Measurements from ENCODE around the gene CCDC149.

The CCDC149 gene

DNA sequence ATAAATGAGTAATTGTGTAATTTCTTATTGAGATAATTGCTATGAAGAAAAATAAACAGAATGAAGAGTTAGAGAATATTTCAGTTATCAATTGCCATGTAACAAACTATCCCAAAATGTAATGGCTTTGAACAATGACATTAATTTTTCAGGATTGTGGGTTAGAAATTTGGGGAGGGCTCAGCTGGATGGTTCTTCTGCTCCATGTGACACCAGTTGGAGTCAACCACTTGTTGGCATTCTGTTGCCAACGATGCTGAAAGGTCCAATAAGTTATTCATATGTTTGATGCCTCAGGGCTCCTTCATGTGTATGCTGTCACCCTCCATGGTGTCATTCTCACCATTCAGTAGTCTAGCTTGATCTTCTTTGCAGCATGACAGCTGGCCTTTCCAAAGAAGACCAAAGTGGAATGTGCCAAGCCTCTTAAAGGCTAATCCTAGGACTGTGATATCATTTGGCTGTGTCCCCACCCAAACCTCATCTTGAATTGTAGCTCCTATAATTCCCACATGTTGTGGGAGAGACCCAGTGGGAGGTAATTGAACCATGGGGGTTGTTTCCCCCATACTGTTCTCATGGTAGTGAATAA, 20.9 kb upstream of the CCDC149 start:
- Histone ChIP-seq H3K36me3 (ENCODE audit: control insufficient read depth in 2 of 2, insufficient read depth in 2 of 2, low read length in 2 of 2) (no peaks in the 10 kb centered on the region), H3K9me3 (ENCODE audit: control insufficient read depth in 2 of 2, low read length in 2 of 2) (peaks cover 7 to 16% of the 10 kb centered on the region in 2 donors), H3K9ac (ENCODE audit: low read length in 2 of 2) (no peak overlapping the region)

DNA sequence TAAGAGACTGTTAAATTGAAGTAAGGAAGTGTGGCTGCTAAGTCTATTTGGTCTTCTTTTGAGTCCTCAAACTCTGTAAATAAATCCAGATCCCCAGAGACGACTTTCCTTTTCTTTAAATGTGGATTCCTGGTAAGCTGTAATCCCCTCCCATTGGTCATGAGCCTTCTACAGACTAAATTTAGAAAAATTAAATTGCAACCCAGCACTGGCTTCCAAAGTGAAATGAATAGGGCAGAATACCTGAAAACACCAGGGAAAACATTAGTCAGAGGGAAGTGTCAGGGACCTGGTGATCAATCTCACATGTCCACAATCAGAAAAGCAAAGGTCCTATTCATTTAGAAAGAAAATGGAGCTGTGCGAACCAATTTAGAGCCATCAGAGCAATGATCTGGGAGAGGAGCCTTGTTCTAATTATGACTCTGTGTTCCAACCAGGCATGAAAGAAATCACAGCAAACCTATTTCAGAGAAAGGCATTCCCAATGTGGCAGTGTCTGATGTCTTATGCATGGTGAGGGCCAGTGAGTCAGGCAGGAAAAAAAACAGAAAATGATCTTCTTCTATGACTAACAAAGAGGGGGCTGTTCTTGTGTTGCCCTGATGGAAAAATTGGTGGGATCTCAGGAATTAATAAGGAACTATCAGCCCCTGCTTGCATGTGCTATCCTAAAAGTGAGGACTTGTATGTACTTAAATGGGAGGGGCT, 19.8 kb upstream of the CCDC149 start:
- Histone ChIP-seq H3K9ac (ENCODE audit: low read length in 2 of 2) (no peak overlapping the region), H3K4me3 (ENCODE audit: low read length in 2 of 2) (no peak overlapping the region), H3K27ac (ENCODE audit: low read length) (no peak overlapping the region), H3K36me3 (ENCODE audit: control insufficient read depth in 2 of 2, insufficient read depth in 2 of 2, low read length in 2 of 2) (no peaks in the 10 kb centered on the region), H3K4me1 (ENCODE audit: control insufficient read depth, insufficient read depth, low read length) (peaks cover 3% of the 10 kb centered on the region), H3K9me3 (ENCODE audit: control insufficient read depth in 2 of 2, low read length in 2 of 2) (peaks cover 7 to 15% of the 10 kb centered on the region in 2 donors), H3K27me3 (ENCODE audit: control insufficient read depth in 1 of 2, insufficient read depth in 2 of 2, low read length in 2 of 2) (no peaks in the 10 kb centered on the region)

More for the DNA sequence above, 20.9 kb upstream of the CCDC149 start:
- Histone ChIP-seq H3K4me3 (ENCODE audit: low read length in 2 of 2) (no peak overlapping the region), H3K27ac (ENCODE audit: low read length) (no peak overlapping the region), H3K27me3 (ENCODE audit: control insufficient read depth in 1 of 2, insufficient read depth in 2 of 2, low read length in 2 of 2) (no peaks in the 10 kb centered on the region), H3K4me1 (ENCODE audit: control insufficient read depth, insufficient read depth, low read length) (peaks cover 3% of the 10 kb centered on the region)

DNA sequence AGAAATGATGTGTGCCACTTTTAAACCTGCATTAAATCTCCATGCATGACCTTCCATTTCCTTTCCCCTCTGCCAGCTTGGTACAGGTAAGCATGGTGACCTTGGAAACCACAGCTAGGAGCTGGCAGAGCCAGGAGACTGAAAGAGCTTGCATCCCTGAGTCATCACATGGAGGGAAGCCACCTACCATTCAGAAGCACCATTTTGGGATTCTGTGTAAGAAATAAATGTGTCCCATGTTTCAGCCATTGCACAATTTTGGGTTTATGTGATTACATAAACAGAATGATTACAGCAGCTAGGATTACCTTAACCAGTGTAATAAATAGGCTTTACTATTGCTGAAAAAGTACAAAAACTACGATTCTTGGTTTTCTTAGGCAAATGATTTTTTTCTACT, 17.3 kb upstream of the CCDC149 start:
- Histone ChIP-seq H3K27me3 (ENCODE audit: control insufficient read depth in 1 of 2, insufficient read depth in 2 of 2, low read length in 2 of 2) (no peaks in the 10 kb centered on the region), H3K36me3 (ENCODE audit: control insufficient read depth in 2 of 2, insufficient read depth in 2 of 2, low read length in 2 of 2) (no peaks in the 10 kb centered on the region), H3K4me3 (ENCODE audit: low read length in 2 of 2) (no peak overlapping the region), H3K27ac (ENCODE audit: low read length) (no peak overlapping the region), H3K9me3 (ENCODE audit: control insufficient read depth in 2 of 2, low read length in 2 of 2) (peaks cover 7 to 10% of the 10 kb centered on the region in 2 donors), H3K9ac (ENCODE audit: low read length in 2 of 2) (no peak overlapping the region), H3K4me1 (ENCODE audit: control insufficient read depth, insufficient read depth, low read length) (peaks cover 3% of the 10 kb centered on the region)

DNA sequence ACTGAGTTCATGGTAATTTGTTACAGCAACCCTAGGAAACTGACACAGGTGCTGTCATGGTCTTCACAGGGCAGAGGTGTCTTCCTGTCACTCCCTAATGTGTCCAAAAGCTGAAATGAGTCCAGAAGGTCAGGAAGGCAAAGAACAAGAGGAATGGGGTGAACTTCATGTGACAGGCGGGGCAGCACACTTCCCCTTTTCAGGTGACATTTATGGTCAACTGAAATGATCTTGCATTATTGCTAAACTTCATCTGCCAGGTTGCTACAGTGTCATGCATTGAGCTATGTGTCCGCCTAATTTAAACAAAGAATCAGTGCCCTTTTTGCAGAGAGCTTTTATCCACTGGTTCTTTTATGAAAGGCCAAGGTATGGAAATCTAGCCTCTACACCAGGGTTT, 15.9 kb upstream of the CCDC149 start:
- H3K27ac ChIP-seq (ENCODE audit: low read length), result no peak overlapping the region
- H3K36me3 ChIP-seq (ENCODE audit: control insufficient read depth in 2 of 2, insufficient read depth in 2 of 2, low read length in 2 of 2), result no peaks in the 10 kb centered on the region
- peaks cover 3% of the 10 kb centered on the region for H3K4me1 ChIP-seq (ENCODE audit: control insufficient read depth, insufficient read depth, low read length)
- no peaks in the 10 kb centered on the region for H3K27me3 ChIP-seq (ENCODE audit: control insufficient read depth in 1 of 2, insufficient read depth in 2 of 2, low read length in 2 of 2)
- H3K9me3 ChIP-seq (ENCODE audit: control insufficient read depth in 2 of 2, low read length in 2 of 2), result peaks cover 2% of the 10 kb centered on the region in 2 donors
- H3K4me3 ChIP-seq (ENCODE audit: low read length in 2 of 2), result no peak overlapping the region
- H3K9ac ChIP-seq (ENCODE audit: low read length in 2 of 2), result no peak overlapping the region

DNA sequence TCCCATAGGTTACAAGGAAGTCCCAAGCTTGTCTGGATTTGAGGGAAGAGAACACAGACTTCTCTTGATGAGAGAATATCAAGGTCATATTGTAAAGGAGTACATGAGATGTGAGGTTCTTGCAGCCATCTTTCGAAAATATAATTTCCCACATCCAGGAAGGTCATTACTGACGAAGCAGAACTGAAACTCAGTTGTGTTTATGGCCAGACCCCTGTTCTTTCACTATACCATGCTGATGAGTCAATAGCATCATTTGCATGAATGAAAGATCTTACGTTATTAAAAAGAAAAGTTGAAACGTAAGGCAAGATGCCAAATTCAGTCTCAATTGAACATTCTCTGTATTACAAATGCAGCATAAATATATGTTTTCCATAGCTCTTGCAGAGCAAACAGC, 14.2 kb upstream of the CCDC149 start:
- Histone ChIP-seq H3K36me3 (ENCODE audit: control insufficient read depth in 2 of 2, insufficient read depth in 2 of 2, low read length in 2 of 2) (no peaks in the 10 kb centered on the region), H3K4me1 (ENCODE audit: control insufficient read depth, insufficient read depth, low read length) (peaks cover 3% of the 10 kb centered on the region), H3K27me3 (ENCODE audit: control insufficient read depth in 1 of 2, insufficient read depth in 2 of 2, low read length in 2 of 2) (no peaks in the 10 kb centered on the region), H3K27ac (ENCODE audit: low read length) (no peak overlapping the region), H3K9me3 (ENCODE audit: control insufficient read depth in 2 of 2, low read length in 2 of 2) (no peaks in the 10 kb centered on the region), H3K4me3 (ENCODE audit: low read length in 2 of 2) (no peak overlapping the region), H3K9ac (ENCODE audit: low read length in 2 of 2) (no peak overlapping the region)

DNA sequence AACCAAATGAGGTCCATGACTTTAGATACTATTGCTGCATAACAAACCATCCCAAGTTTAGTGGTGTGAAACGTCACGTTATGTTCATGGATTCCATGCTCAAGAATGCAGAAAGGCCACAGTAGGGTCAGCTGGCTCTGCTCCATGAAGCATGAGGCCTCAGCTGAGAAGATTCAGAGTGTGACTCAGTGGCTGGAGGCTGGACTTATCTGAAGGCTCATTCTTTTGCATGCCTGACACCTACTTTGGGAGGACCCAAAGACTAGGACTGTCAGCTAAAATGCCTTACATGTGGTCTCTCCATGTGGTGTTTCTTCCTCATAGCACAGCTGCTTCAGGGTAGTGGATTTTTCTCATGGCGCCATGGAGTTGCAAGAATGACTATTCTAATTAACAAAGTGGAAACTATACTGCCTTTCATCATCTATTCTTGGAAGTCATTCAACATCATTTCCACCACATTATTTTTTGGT, 11.5 kb upstream of the CCDC149 start:
- H3K9ac ChIP-seq (ENCODE audit: low read length in 2 of 2), result no peak overlapping the region
- H3K9me3 ChIP-seq (ENCODE audit: control insufficient read depth in 2 of 2, low read length in 2 of 2), result no peaks in the 10 kb centered on the region
- H3K27ac ChIP-seq (ENCODE audit: low read length), result no peak overlapping the region
- H3K4me3 ChIP-seq (ENCODE audit: low read length in 2 of 2), result no peak overlapping the region
- peaks cover 3% of the 10 kb centered on the region for H3K4me1 ChIP-seq (ENCODE audit: control insufficient read depth, insufficient read depth, low read length)
- no peaks in the 10 kb centered on the region for H3K36me3 ChIP-seq (ENCODE audit: control insufficient read depth in 2 of 2, insufficient read depth in 2 of 2, low read length in 2 of 2)
- H3K27me3 ChIP-seq (ENCODE audit: control insufficient read depth in 1 of 2, insufficient read depth in 2 of 2, low read length in 2 of 2), result no peaks in the 10 kb centered on the region

DNA sequence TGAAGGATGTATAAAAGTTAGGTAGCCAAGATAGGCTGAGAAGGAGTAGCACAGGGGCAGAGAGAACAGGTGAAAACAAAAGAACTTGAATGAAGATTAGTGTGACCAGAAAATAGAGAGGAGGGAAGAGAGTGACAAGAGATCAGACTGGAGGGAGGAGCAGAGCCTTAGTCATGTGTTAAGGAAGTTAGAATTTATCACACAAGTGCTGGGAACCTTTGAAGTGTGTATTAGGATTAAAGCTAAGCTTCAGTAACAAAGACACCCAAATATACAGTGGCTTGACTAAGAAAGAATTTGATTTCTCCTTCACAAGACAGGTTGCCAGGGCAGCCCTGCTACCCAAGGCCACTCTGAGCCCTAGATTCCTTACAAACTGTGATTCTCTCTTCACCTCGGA, 10.7 kb upstream of the CCDC149 start:
- Histone ChIP-seq H3K27ac (ENCODE audit: low read length) (no peak overlapping the region), H3K4me3 (ENCODE audit: low read length in 2 of 2) (no peak overlapping the region), H3K27me3 (ENCODE audit: control insufficient read depth in 1 of 2, insufficient read depth in 2 of 2, low read length in 2 of 2) (no peaks in the 10 kb centered on the region), H3K36me3 (ENCODE audit: control insufficient read depth in 2 of 2, insufficient read depth in 2 of 2, low read length in 2 of 2) (no peaks in the 10 kb centered on the region), H3K4me1 (ENCODE audit: control insufficient read depth, insufficient read depth, low read length) (no peaks in the 10 kb centered on the region), H3K9ac (ENCODE audit: low read length in 2 of 2) (no peak overlapping the region), H3K9me3 (ENCODE audit: control insufficient read depth in 2 of 2, low read length in 2 of 2) (no peaks in the 10 kb centered on the region)

DNA sequence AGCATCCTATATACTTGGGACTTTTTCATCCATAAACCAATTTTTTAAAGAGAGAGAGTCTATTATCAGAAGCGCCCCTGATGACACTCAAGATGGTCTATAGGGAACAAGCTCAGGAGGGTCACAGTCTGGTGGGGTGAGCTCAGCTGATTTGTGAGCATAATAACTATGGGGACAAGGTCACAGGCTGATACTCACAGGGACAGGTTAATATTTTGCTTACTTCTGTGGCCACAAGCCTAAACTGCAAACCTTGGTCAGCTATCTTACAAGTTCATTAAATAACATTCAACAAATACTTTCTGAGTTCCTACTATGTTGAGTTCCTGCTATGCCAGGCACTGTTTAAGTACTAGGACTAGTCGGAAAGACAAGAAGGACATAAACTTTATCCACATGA, 10.2 kb upstream of the CCDC149 start:
- no peaks in the 10 kb centered on the region for H3K4me1 ChIP-seq (ENCODE audit: control insufficient read depth, insufficient read depth, low read length)
- no peak overlapping the region for H3K9ac ChIP-seq (ENCODE audit: low read length in 2 of 2)
- no peak overlapping the region for H3K4me3 ChIP-seq (ENCODE audit: low read length in 2 of 2)
- H3K9me3 ChIP-seq (ENCODE audit: control insufficient read depth in 2 of 2, low read length in 2 of 2), result no peaks in the 10 kb centered on the region
- no peaks in the 10 kb centered on the region for H3K27me3 ChIP-seq (ENCODE audit: control insufficient read depth in 1 of 2, insufficient read depth in 2 of 2, low read length in 2 of 2)
- no peak overlapping the region for H3K27ac ChIP-seq (ENCODE audit: low read length)
- H3K36me3 ChIP-seq (ENCODE audit: control insufficient read depth in 2 of 2, insufficient read depth in 2 of 2, low read length in 2 of 2), result no peaks in the 10 kb centered on the region

DNA sequence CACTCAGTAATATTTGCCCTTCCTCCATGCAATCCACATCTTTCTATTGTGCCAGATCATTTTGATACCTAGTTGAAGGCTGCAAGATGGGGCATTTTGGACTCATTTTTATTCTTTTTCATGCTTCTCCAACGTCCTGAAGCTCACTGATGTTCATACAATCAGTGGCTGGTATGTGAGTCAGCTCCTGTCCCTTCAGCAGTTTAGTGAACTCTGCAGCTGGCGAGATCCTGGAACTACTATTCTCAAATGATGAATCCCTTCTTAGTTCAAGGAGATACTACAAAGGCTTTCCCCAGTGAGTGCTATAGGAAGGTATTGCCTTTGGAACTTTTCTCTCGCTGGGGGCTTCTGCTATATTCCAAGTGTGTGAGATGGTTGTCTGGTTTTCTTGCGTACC, 9.6 kb upstream of the CCDC149 start:
- Histone ChIP-seq H3K4me1 (ENCODE audit: control insufficient read depth, insufficient read depth, low read length) (no peaks in the 10 kb centered on the region), H3K9ac (ENCODE audit: low read length in 2 of 2) (no peak overlapping the region), H3K36me3 (ENCODE audit: control insufficient read depth in 2 of 2, insufficient read depth in 2 of 2, low read length in 2 of 2) (no peaks in the 10 kb centered on the region), H3K27me3 (ENCODE audit: control insufficient read depth in 1 of 2, insufficient read depth in 2 of 2, low read length in 2 of 2) (no peaks in the 10 kb centered on the region), H3K4me3 (ENCODE audit: low read length in 2 of 2) (no peak overlapping the region), H3K9me3 (ENCODE audit: control insufficient read depth in 2 of 2, low read length in 2 of 2) (no peaks in the 10 kb centered on the region), H3K27ac (ENCODE audit: low read length) (no peak overlapping the region)

DNA sequence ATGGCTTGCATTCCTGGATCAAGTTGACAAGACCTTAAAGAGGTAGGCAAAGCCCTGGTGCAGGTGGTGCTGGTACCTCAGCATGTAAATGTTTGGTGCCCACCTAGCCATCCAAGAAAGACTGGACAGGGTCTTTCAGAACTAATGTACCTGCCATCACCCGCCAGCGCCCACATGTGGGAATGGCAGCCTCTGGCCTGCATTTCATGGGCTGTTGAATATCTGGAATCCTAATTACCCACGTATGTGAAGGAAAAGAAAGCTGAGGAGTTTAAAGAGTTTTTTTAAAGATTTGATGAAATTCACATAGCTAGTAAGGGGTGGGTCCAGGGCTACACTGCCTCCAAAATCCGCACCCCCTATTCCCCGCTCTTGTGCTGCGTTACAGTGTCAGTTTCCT, 8.6 kb upstream of the CCDC149 start:
- Histone ChIP-seq H3K4me3 (ENCODE audit: low read length in 2 of 2) (no peak overlapping the region), H3K9ac (ENCODE audit: low read length in 2 of 2) (no peak overlapping the region), H3K9me3 (ENCODE audit: control insufficient read depth in 2 of 2, low read length in 2 of 2) (no peaks in the 10 kb centered on the region), H3K4me1 (ENCODE audit: control insufficient read depth, insufficient read depth, low read length) (no peaks in the 10 kb centered on the region), H3K27me3 (ENCODE audit: control insufficient read depth in 1 of 2, insufficient read depth in 2 of 2, low read length in 2 of 2) (no peaks in the 10 kb centered on the region), H3K27ac (ENCODE audit: low read length) (no peak overlapping the region), H3K36me3 (ENCODE audit: control insufficient read depth in 2 of 2, insufficient read depth in 2 of 2, low read length in 2 of 2) (no peaks in the 10 kb centered on the region)

DNA sequence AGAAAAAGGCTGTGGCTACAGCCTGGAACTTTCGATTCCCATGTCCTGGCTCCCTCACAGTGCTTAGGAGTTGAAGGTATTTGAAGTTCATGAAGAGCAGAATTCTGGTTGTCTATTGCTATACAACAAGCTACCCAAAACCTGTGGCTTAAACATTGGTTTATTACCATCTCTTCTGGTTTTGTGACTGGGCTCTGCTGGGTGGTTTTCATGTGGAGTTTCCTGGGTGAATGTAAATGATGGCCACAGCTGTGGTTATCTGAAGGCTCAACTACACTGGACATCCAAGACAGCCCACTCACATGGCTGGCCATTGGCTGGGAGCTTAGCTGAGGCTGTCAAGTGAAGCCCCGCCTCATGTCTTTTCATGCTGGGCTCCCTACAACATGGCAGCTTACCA, 7.2 kb upstream of the CCDC149 start:
- Histone ChIP-seq H3K4me3 (ENCODE audit: low read length in 2 of 2) (no peak overlapping the region), H3K9me3 (ENCODE audit: control insufficient read depth in 2 of 2, low read length in 2 of 2) (no peaks in the 10 kb centered on the region), H3K27ac (ENCODE audit: low read length) (no peak overlapping the region), H3K4me1 (ENCODE audit: control insufficient read depth, insufficient read depth, low read length) (no peaks in the 10 kb centered on the region), H3K36me3 (ENCODE audit: control insufficient read depth in 2 of 2, insufficient read depth in 2 of 2, low read length in 2 of 2) (no peaks in the 10 kb centered on the region), H3K27me3 (ENCODE audit: control insufficient read depth in 1 of 2, insufficient read depth in 2 of 2, low read length in 2 of 2) (no peaks in the 10 kb centered on the region), H3K9ac (ENCODE audit: low read length in 2 of 2) (no peak overlapping the region)
